Liver (tissue), 9 donors: ENCODE data around the gene PRKD3. TPM values are rescaled to one million over a fixed set of nuclear protein-coding genes. Genes with fewer than 3 reads are reported as not detected.
A peak's percentile ranks its signal among the peaks of the same experiment; 100 is the strongest.

Experiments
- DNase-seq: peaks from one replicate; pipeline ENCODE4 v3.0.0-alpha.2; 2017; ENCODE audit warnings: low spot score
- H3K27ac ChIP-seq, 2 donors: one replicate each; pipeline ENCODE4 v1.7.0; 2013; ENCODE audit warnings: inconsistent platforms in 2 of 2, low read length in 2 of 2, control low read depth in 1 of 2, low read depth in 1 of 2, mild to moderate bottlenecking in 1 of 2
- H3K27me3 ChIP-seq, 4 donors: one replicate each; pipeline versions ENCODE4 v1.6.1 to v1.7.0; 2013; ENCODE audit warnings: low read length in 3 of 4, inconsistent platforms in 1 of 4, mild to moderate bottlenecking in 1 of 4, moderate library complexity in 1 of 4; ENCODE audit not compliant: control insufficient read depth in 4 of 4, insufficient read depth in 4 of 4
- H3K36me3 ChIP-seq, 4 donors: one replicate each; pipeline versions ENCODE4 v1.6.1 to v1.7.0; 2013; ENCODE audit warnings: low read length in 3 of 4, mild to moderate bottlenecking in 3 of 4, low read depth in 1 of 4, moderate library complexity in 1 of 4; ENCODE audit not compliant: control insufficient read depth in 4 of 4, insufficient read depth in 3 of 4
- H3K4me1 ChIP-seq, 4 donors: one replicate each; pipeline versions ENCODE4 v1.6.1 to v1.7.0; 2013; ENCODE audit warnings: low read length in 3 of 4, mild to moderate bottlenecking in 3 of 4, moderate library complexity in 1 of 4; ENCODE audit not compliant: control insufficient read depth in 4 of 4, insufficient read depth in 4 of 4
- H3K4me3 ChIP-seq, 3 donors: one replicate each; pipeline versions ENCODE4 v1.6.1 to v1.7.0; 2013; ENCODE audit warnings: low read length in 3 of 3, control low read depth in 1 of 3, low read depth in 1 of 3, mild to moderate bottlenecking in 1 of 3
- H3K9ac ChIP-seq, 2 donors: one replicate each; pipeline ENCODE4 v1.7.0; 2013; ENCODE audit warnings: low read length in 2 of 2, mild to moderate bottlenecking in 2 of 2, moderate library complexity in 2 of 2, control low read depth in 1 of 2, low read depth in 1 of 2
- H3K9me3 ChIP-seq, 4 donors: one replicate each; pipeline versions ENCODE4 v1.6.1 to v1.7.0; 2013; ENCODE audit warnings: low read length in 3 of 4; ENCODE audit not compliant: control insufficient read depth in 4 of 4
- ATF3 ChIP-seq: IDR thresholded peaks from 2 replicates; pipeline ENCODE4 v1.6.1; 2016; ENCODE audit warnings: antibody characterized with exemption
- CTCF ChIP-seq: fragments of 150-350 bp; IDR thresholded peaks from 2 replicates; pipeline ENCODE4 v1.5.1; 2017; ENCODE audit warnings: improper control_type of control experiment, low read depth, low read length; ENCODE audit not compliant: missing input control
- EGR1 ChIP-seq, 2 donors: IDR thresholded peaks; 2 replicates each; pipeline ENCODE4 v1.6.1; 2016 to 2018; ENCODE audit warnings: antibody characterized with exemption in 2 of 2, low read depth in 2 of 2
- FOXA1 ChIP-seq: IDR thresholded peaks from 2 replicates; pipeline ENCODE4 v1.6.1; 2016; ENCODE audit warnings: antibody characterized with exemption
- FOXA2 ChIP-seq: IDR thresholded peaks from 2 replicates; pipeline ENCODE4 v1.6.1; 2016; ENCODE audit warnings: antibody characterized with exemption
- HNF4A ChIP-seq, 2 donors: conservative IDR thresholded peaks; 2 replicates each; pipeline ENCODE4 v1.6.1; 2016; ENCODE audit warnings: antibody characterized with exemption in 2 of 2, mild to moderate bottlenecking in 2 of 2
- HNF4G ChIP-seq: IDR thresholded peaks from 2 replicates; pipeline ENCODE4 v1.6.1; 2016; ENCODE audit warnings: antibody characterized with exemption
- JUND ChIP-seq, 2 donors: IDR thresholded peaks; 2 replicates each; pipeline ENCODE4 v1.6.1; 2016; ENCODE audit warnings: antibody characterized with exemption in 2 of 2
- MAX ChIP-seq: IDR thresholded peaks from 2 replicates; pipeline ENCODE4 v1.6.1; 2016; ENCODE audit warnings: antibody characterized with exemption
- NR2F2 ChIP-seq: IDR thresholded peaks from 2 replicates; pipeline ENCODE4 v1.6.1; 2016; ENCODE audit warnings: antibody characterized with exemption
- RAD21 ChIP-seq, 2 donors: IDR thresholded peaks; 2 replicates each; pipeline ENCODE4 v1.6.1; 2016; ENCODE audit warnings: antibody characterized with exemption in 2 of 2, mild to moderate bottlenecking in 2 of 2
- REST ChIP-seq: IDR thresholded peaks from 2 replicates; pipeline ENCODE4 v1.6.1; 2016; ENCODE audit warnings: antibody characterized with exemption, mild to moderate bottlenecking
- RXRA ChIP-seq, 2 donors: IDR thresholded peaks; 2 replicates each; pipeline ENCODE4 v1.6.1; 2017 to 2018; ENCODE audit warnings: antibody characterized with exemption in 2 of 2, mild to moderate bottlenecking in 1 of 2
- SP1 ChIP-seq: IDR thresholded peaks from 2 replicates; pipeline ENCODE4 v1.6.1; 2018; ENCODE audit warnings: antibody characterized with exemption, mild to moderate bottlenecking
- TAF1 ChIP-seq: conservative IDR thresholded peaks from 2 replicates; pipeline ENCODE4 v1.6.1; 2016; ENCODE audit warnings: antibody characterized with exemption, mild to moderate bottlenecking
- YY1 ChIP-seq: IDR thresholded peaks from 2 replicates; pipeline ENCODE4 v1.6.1; 2016; ENCODE audit warnings: antibody characterized with exemption, mild to moderate bottlenecking
- ZBTB33 ChIP-seq: IDR thresholded peaks from 2 replicates; pipeline ENCODE4 v1.6.1; 2016; ENCODE audit warnings: antibody characterized with exemption
- WGBS: extraction: QIAGEN DNeasy Blood & Tissue Kit; methylation state at CpG from one replicate; pipeline ENCODE4 v1.1.7; 2013; 5-methylcytosine and 5-hydroxymethylcytosine counted together
- polyA plus RNA-seq, 2 donors: library from polyadenylated mRNA; stranded (reverse) in 1 of 2; unstranded in 1 of 2; fragments of 200-250 nt in 1 of 2; fragments of >200 nt in 1 of 2; fragmentation: Nextera tagmentation in 1 of 2; extraction: Ambion mirVana in 1 of 2; gene quantifications; one replicate each; pipeline versions ENCODE4 v1.2.1 to v1.2.3, GENCODE V29; 2013 to 2015
- total RNA-seq, 2 donors: library from RNA; depleted of rRNA; stranded (reverse); fragments of >200 nt; gene quantifications; one replicate each; pipeline ENCODE4 v1.2.3, GENCODE V29; 2014
- donor health status: healthy.
- donor health status: healthy.
- donor health status: healthy.
- donor health status: healthy.
- donor health status: healthy.

PRKD3 gene
- total and polyA plus RNA-seq, 4 donors = 4.4 to 19.7 (median 8.1) TPM

- 3% methylated on average over 73 of the region's 73 CpGs for WGBS
- no peaks in the 10 kb centered on the region for H3K36me3 ChIP-seq
- TF ChIP-seq CTCF (no peak), REST (no peak), FOXA1 (no peak), ZBTB33 (no peak), MAX (no peak), HNF4A (conservative IDR thresholded peaks at IDR 0.05) (no peak), TAF1 (no peak), NR2F2 (no peak), RXRA (IDR thresholded peaks at IDR 0.05) (no peak)
- no peak for DNase-seq
- H3K4me3 ChIP-seq = peak within 1 kb of the TSS; percentile 47 to 65 (median 54)
- H3K4me1 ChIP-seq = peaks cover 8 to 18% (median 13%) of the 10 kb centered on the region in 4 donors
- H3K27me3 ChIP-seq = no peaks in the 10 kb centered on the region
- peak within 1 kb of the TSS; percentile 1 to 30 for H3K9ac ChIP-seq
- H3K27ac ChIP-seq = peak within 1 kb of the TSS; percentile 44 to 51
- H3K9me3 ChIP-seq = no peaks in the 10 kb centered on the region
Measured at GRCh38 chr2:37344453-37345361, 20.1 kb upstream of the PRKD3 start, which contains the start of gene QPCT. QPCT (plus strand) TSS chr2:37344630; CDS start chr2:37344732, 102 bp downstream.

GRCh38 chr2:37343537-37344434 lies 19.2 kb upstream of the PRKD3 start:
- H3K9ac ChIP-seq = peak overlapping the region; percentile 1 to 30
- H3K4me1 ChIP-seq = peaks cover 8 to 18% (median 13%) of the 10 kb centered on the region in 4 donors
- H3K36me3 ChIP-seq = no peaks in the 10 kb centered on the region
- no peak for DNase-seq
- peak overlapping the region in 1 of 2 donors; percentile 0 for H3K27ac ChIP-seq
- no peaks in the 10 kb centered on the region for H3K27me3 ChIP-seq
- peak overlapping the region in 2 of 3 donors; percentile 54 to 65 for H3K4me3 ChIP-seq
- WGBS = 68% methylated on average over 7 of the region's 7 CpGs
- no peaks in the 10 kb centered on the region for H3K9me3 ChIP-seq
- TF ChIP-seq ATF3 = no peak
- peak in 1 of 2 donors; percentile 32 for TF ChIP-seq HNF4A (conservative IDR thresholded peaks at IDR 0.05)
- peak in 1 of 2 donors; percentile 31 for TF ChIP-seq JUND (IDR thresholded peaks at IDR 0.05)
- TF ChIP-seq FOXA2 = no peak
- no peak for TF ChIP-seq SP1
- TF ChIP-seq TAF1 = no peak
- TF ChIP-seq EGR1 (IDR thresholded peaks at IDR 0.05; ENCODE audit: low read depth in 2 of 2) = no peak
- no peak for TF ChIP-seq MAX
- TF ChIP-seq RAD21 (IDR thresholded peaks at IDR 0.05) = peak in 1 of 2 donors; percentile 17
- TF ChIP-seq HNF4G = no peak
- no peak for TF ChIP-seq REST
- peak; percentile 1 for TF ChIP-seq YY1
